ENCODE measurements around the gene TBX2. TPM values are rescaled to one million over a fixed set of nuclear protein-coding genes. Genes with fewer than 3 reads are reported as not detected.

The TBX2 gene
- total RNA-seq, 2 experiments from 2014 or later, result not detected

GRCh38 chr17:61398721-61399130 is 917 bp upstream of the TBX2 start:
- Mint-ChIP-seq H3K9me3 (no peaks in the 10 kb centered on the region), H3K36me3 (ENCODE audit: low read depth) (no peaks in the 10 kb centered on the region), H3K4me1 (ENCODE audit: low read depth) (peaks cover 29% of the 10 kb centered on the region), H3K4me3 (peak overlapping the region; percentile 13), H3K27ac (no peak overlapping the region), H3K27me3 (peaks cover 59% of the 10 kb centered on the region)
- ChIA-PET POLR2A (no interaction called here), CTCF (interaction anchor here (1.9 kb wide), 1 partner anchor 14 kb away, joined by 7 read pairs; no protein-coding TSS in a partner anchor)
- ATAC-seq, result no peak
- intact Hi-C loops (cut with micrococcal nuclease), result no loop called here
- TF ChIP-seq CTCF (IDR thresholded peaks at IDR 0.05), result no peak
- no peak for DNase-seq

- intact Hi-C loops (cut with micrococcal nuclease), result loop anchor here (5.0 kb wide), 1 partner anchor 52 kb away; the partner anchor contains the start of gene TBX4
- no peaks in the 10 kb centered on the region for H3K9me3 Mint-ChIP-seq
- H3K27ac Mint-ChIP-seq, result no peak overlapping the region
- ChIA-PET POLR2A (no interaction called here), CTCF (interaction anchor here (0.8 to 1.3 kb wide), 5 partner anchors 10 to 49 kb away, joined by 3 to 4 read pairs (median 3); no protein-coding TSS in a partner anchor)
- no peak for TF ChIP-seq CTCF (IDR thresholded peaks at IDR 0.05)
- DNase-seq (no peak), ATAC-seq (no peak)
- peaks cover 33% of the 10 kb centered on the region for H3K4me1 Mint-ChIP-seq (ENCODE audit: low read depth)
- peak overlapping the region; percentile 32 for H3K4me3 Mint-ChIP-seq
- peaks cover 61% of the 10 kb centered on the region for H3K27me3 Mint-ChIP-seq
- no peaks in the 10 kb centered on the region for H3K36me3 Mint-ChIP-seq (ENCODE audit: low read depth)
These were observed 548 bp downstream of the TBX2 start for GRCh38 chr17:61400066-61400716.

GRCh38 chr17:61400717-61401388 is 1.2 kb downstream of the TBX2 start:
- no peak for ATAC-seq
- Mint-ChIP-seq H3K27ac (no peak overlapping the region), H3K4me3 (peak overlapping the region; percentile 32), H3K36me3 (ENCODE audit: low read depth) (no peaks in the 10 kb centered on the region), H3K4me1 (ENCODE audit: low read depth) (peaks cover 33% of the 10 kb centered on the region), H3K9me3 (no peaks in the 10 kb centered on the region), H3K27me3 (peaks cover 55% of the 10 kb centered on the region)
- intact Hi-C loops (cut with micrococcal nuclease), result loop anchor here (5.0 kb wide), 1 partner anchor 51 kb away; the partner anchor contains the start of gene TBX4
- no peak for TF ChIP-seq CTCF (IDR thresholded peaks at IDR 0.05)
- POLR2A ChIA-PET, result no interaction called here
- DNase-seq, result no peak
- CTCF ChIA-PET, result interaction anchor here (0.6 to 1.3 kb wide), 6 partner anchors 9 to 49 kb away, joined by 3 to 4 read pairs (median 3); no protein-coding TSS in a partner anchor

GRCh38 chr17:61401389-61402072 is 1.9 kb downstream of the TBX2 start:
- H3K4me3 Mint-ChIP-seq, result no peak overlapping the region
- no peaks in the 10 kb centered on the region for H3K9me3 Mint-ChIP-seq
- intact Hi-C loops (cut with micrococcal nuclease), result loop anchor here (5.0 kb wide), 1 partner anchor 51 kb away; the partner anchor contains the start of gene TBX4
- H3K27me3 Mint-ChIP-seq, result peaks cover 60% of the 10 kb centered on the region
- no peaks in the 10 kb centered on the region for H3K36me3 Mint-ChIP-seq (ENCODE audit: low read depth)
- H3K4me1 Mint-ChIP-seq (ENCODE audit: low read depth), result peaks cover 33% of the 10 kb centered on the region
- H3K27ac Mint-ChIP-seq, result no peak overlapping the region
- ATAC-seq, result no peak
- TF ChIP-seq CTCF (IDR thresholded peaks at IDR 0.05), result no peak
- no peak for DNase-seq
- CTCF ChIA-PET, result interaction anchor here (0.6 to 3.8 kb wide), 5 partner anchors 9 to 33 kb away, joined by 3 to 16 read pairs (median 3); no protein-coding TSS in a partner anchor
- POLR2A ChIA-PET, result no interaction called here

Measured in activated CD8-positive, alpha-beta T cell treated with anti-CD3 and anti-CD28 coated beads for 36 hours (primary cell).